KMS-11 (cell line): Measurements from ENCODE around the gene MED15.
"Not testable (repeated sequence)": the region's sequence is repeated elsewhere in the genome, so short reads cannot be mapped to it uniquely, and the experiment has no call there.

Experiments
- H2AFZ ChIP-seq: fragments of 200-600 bp; sonication (generic); 2 replicates; pipeline ENCODE4 v1.6.1; 2016; ENCODE audit warnings: antibody characterized with exemption, mixed run types, low read depth
- H3K27ac ChIP-seq: fragments of 200-600 bp; sonication (generic); 2 replicates; pipeline ENCODE4 v1.6.1; 2016; ENCODE audit warnings: mild to moderate bottlenecking, mixed run types
- H3K27me3 ChIP-seq: fragments of 200-600 bp; sonication (generic); 2 replicates; pipeline ENCODE4 v1.6.1; 2017; ENCODE audit warnings: mild to moderate bottlenecking, low read depth, mixed run types, moderate library complexity; ENCODE audit not compliant: insufficient read depth
- H3K36me3 ChIP-seq: fragments of 200-600 bp; sonication (generic); 2 replicates; pipeline ENCODE4 v1.6.1; 2017; ENCODE audit warnings: mild to moderate bottlenecking, mixed run types; ENCODE audit not compliant: insufficient read depth
- H3K4me1 ChIP-seq: fragments of 200-600 bp; sonication (generic); 2 replicates; pipeline ENCODE4 v1.6.1; 2016; ENCODE audit warnings: mild to moderate bottlenecking, low read depth, mixed run types; ENCODE audit not compliant: poor library complexity, severe bottlenecking
- H3K4me2 ChIP-seq: fragments of 200-600 bp; sonication (generic); 2 replicates; pipeline ENCODE4 v1.7.0; 2016; ENCODE audit warnings: mild to moderate bottlenecking, mixed run types
- H3K4me3 ChIP-seq: fragments of 200-600 bp; sonication (generic); IDR thresholded peaks from 2 replicates; pipeline ENCODE4 v1.6.1; 2017; ENCODE audit warnings: low read depth, low read length, mixed read lengths; ENCODE audit not compliant: insufficient read depth
- H3K79me2 ChIP-seq: fragments of 200-600 bp; sonication (generic); 2 replicates; pipeline ENCODE4 v1.6.1; 2016; ENCODE audit warnings: low read depth, mixed run types; ENCODE audit not compliant: insufficient read depth
- H3K9ac ChIP-seq: fragments of 200-600 bp; sonication (generic); 2 replicates; pipeline ENCODE4 v1.6.1; 2016; ENCODE audit warnings: mild to moderate bottlenecking, mixed run types
- H4K20me1 ChIP-seq: fragments of 200-600 bp; sonication (generic); 2 replicates; pipeline ENCODE4 v1.6.1; 2016; ENCODE audit warnings: mild to moderate bottlenecking, mixed run types; ENCODE audit not compliant: insufficient read depth
- TF ChIP-seq, protein P1 (sequence below): fragments of 200-600 bp; sonication (generic); conservative IDR thresholded peaks from 2 replicates; pipeline ENCODE4 v1.6.1; 2017; ENCODE audit warnings: low read depth, mild to moderate bottlenecking, antibody characterized with exemption, low read length, moderate library complexity, mixed read lengths

The MED15 gene

DNA sequence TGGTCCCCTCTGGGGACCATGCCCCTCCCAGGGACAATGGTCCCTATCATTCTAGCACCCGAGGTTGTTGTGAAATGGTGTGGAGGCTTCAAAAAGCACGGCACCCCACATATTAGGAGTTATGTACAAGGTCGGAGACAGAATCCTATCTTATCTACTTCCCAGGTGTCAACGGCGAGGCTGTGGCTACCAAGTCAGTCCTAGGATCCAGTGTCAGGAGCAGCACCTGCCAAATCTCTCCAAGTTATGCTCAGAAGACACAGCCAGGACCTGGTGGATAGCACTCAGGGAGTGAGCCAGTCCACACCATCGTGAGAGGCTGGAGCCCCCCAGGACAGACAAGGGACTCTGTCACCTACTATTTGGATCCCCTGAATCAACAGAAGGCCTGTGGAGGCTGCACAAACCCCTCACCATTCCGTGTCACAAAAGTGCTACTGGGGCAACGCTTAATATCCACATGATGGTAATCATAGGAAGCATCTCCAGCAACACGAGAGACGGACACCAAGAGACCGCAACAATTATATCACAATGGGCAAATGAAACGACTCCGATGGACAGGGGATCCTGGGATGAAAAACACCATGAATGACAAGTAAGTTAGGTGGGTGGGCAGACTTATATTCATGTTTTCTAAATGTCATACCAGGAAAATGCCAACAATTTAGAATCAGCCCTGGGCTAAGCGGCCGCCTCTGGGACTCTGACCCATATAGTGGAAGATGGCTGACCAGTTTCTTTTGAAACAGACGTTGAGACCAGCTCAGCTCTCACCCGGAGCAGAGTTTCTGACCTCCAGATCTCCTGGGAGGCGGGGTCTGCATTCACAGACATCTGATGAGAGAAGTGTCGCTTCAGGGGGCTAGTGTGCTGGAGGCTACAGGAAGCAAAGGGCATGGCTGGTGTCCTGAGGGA is 108.4 kb downstream of the MED15 start:
- no peak overlapping the region for H3K4me2 ChIP-seq
- H3K9ac ChIP-seq: no peak overlapping the region
- no peak overlapping the region for H3K27ac ChIP-seq
- H3K36me3 ChIP-seq: no peaks in the 10 kb centered on the region
- TF ChIP-seq, protein P1, sequence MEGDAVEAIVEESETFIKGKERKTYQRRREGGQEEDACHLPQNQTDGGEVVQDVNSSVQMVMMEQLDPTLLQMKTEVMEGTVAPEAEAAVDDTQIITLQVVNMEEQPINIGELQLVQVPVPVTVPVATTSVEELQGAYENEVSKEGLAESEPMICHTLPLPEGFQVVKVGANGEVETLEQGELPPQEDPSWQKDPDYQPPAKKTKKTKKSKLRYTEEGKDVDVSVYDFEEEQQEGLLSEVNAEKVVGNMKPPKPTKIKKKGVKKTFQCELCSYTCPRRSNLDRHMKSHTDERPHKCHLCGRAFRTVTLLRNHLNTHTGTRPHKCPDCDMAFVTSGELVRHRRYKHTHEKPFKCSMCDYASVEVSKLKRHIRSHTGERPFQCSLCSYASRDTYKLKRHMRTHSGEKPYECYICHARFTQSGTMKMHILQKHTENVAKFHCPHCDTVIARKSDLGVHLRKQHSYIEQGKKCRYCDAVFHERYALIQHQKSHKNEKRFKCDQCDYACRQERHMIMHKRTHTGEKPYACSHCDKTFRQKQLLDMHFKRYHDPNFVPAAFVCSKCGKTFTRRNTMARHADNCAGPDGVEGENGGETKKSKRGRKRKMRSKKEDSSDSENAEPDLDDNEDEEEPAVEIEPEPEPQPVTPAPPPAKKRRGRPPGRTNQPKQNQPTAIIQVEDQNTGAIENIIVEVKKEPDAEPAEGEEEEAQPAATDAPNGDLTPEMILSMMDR: no peak
- no peaks in the 10 kb centered on the region for H4K20me1 ChIP-seq
- H3K79me2 ChIP-seq: no peaks in the 10 kb centered on the region
- no peaks in the 10 kb centered on the region for H3K4me1 ChIP-seq
- H3K4me3 ChIP-seq: no peak overlapping the region
- H2AFZ ChIP-seq: no peak overlapping the region
- H3K27me3 ChIP-seq: no peaks in the 10 kb centered on the region

DNA sequence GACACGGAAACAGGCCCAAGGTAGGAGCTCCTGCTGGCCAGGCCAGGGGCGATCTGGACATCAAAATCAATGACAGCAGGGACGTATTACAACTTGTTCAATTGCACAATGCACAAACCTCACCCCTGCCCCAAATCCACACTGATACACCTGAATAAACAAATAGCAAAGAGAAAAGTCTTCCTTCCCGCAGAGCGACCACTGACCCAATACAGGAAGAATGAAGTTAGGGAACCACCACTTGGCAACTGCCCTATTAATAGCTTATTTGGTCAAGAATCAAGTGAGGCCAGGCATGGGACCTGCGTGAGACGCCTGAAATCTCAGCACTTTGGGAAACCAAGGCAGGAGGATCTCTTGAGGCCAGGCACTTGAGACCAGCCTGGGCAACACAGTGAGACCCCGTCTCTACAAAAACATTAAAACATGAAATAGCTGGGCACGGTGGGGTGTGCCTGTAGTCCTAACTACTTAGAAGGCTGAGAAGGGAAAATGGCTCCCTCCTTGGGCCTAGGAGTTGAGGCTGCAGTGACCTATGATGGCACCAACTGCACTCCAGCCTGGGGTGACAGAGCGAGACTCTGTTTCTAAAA is 109.1 kb downstream of the MED15 start:
- Histone ChIP-seq H4K20me1 (no peaks in the 10 kb centered on the region), H3K36me3 (no peaks in the 10 kb centered on the region), H2AFZ (no peak overlapping the region), H3K9ac (no peak overlapping the region), H3K27ac (no peak overlapping the region), H3K79me2 (no peaks in the 10 kb centered on the region), H3K27me3 (no peaks in the 10 kb centered on the region), H3K4me1 (no peaks in the 10 kb centered on the region), H3K4me3 (no peak overlapping the region), H3K4me2 (no peak overlapping the region)
- TF ChIP-seq, protein P1: no peak

DNA sequence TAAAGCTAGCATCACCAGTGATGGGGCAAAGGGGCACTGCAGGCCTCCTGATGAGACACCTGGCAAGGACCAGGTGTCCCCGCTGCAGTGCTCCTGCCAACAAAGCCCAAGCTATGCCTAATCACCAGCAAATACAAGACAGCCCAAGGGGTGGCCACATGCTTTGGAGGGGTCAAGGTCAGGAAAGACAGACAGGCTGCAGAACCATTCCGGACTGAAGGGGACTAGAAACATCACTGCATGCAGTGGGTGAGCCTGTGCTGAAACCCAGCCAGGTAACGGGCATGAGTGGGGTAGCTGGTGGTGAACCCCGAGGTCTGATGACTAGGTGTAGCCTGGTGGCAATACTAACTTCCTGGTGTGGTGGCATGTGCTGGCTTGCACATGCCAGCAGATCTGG is 111.1 kb downstream of the MED15 start:
- Histone ChIP-seq H3K27ac (no peak overlapping the region), H3K79me2 (no peaks in the 10 kb centered on the region), H3K4me2 (no peak overlapping the region), H4K20me1 (no peaks in the 10 kb centered on the region), H3K27me3 (no peaks in the 10 kb centered on the region), H3K4me1 (no peaks in the 10 kb centered on the region), H3K36me3 (no peaks in the 10 kb centered on the region), H3K4me3 (no peak overlapping the region), H2AFZ (no peak overlapping the region), H3K9ac (no peak overlapping the region)
- TF ChIP-seq, protein P1: no peak

DNA sequence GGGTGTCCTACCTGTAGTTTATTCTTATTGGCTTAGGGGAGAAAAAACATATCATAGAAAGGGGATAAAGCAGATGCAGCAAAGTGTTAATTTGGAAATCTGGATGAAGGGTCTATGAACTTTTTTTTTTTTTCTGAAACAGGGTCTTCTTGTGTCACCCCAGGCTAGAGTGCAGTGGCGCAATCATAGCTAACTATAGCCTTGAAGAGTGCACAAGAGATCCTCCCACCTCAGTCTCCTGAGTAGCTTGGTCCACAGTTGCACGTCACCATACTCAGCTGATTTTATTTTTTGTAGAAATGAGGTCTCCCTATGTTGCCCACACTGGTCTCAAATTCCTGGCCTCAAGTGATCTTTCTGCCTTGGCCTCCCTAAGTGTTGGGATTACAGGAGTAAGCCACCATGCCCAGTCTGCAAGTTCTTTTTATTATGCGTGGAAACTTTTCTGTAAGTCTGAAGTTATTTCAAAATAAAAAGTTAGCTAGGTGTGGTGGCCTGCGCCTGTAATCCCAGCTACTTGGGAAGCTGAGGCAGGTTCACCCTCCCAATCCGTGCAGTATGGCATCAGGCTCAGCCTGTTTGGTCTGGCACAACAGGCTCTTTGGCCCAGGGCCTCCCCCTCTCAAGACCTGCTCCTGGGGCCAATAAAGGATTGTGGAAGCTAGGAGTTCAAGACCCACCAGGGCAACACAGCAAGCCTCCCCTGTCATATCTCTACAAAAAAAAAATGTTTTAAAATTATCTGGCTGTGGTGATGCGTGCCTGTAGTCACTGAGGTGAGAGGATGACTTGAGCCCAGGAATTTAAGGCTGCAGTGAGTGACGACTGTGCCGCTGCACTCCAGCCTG is 111.9 kb downstream of the MED15 start:
- H3K36me3 ChIP-seq: no peaks in the 10 kb centered on the region
- TF ChIP-seq, protein P1: no peak

DNA sequence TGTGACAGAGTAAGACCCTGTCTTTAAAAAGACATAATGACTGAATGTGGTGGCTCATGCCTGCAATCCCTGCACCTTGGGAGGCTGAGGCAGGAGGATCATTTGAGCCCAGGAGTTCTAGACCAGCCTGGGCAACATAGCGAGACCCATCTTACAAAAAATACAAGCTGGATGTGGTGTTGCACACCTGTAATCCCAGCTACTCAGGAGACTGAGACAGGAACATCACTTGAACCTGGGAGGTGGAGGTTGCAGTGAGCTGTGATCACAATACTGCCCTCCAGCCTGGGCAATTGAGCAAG is 112.4 kb downstream of the MED15 start:
- not testable (repeated sequence) for H2AFZ ChIP-seq, H3K27me3 ChIP-seq, H3K27ac ChIP-seq, H3K4me2 ChIP-seq, H3K36me3 ChIP-seq, H4K20me1 ChIP-seq, H3K79me2 ChIP-seq, H3K4me3 ChIP-seq, H3K9ac ChIP-seq, H3K4me1 ChIP-seq

More for the DNA sequence above, 111.9 kb downstream of the MED15 start:
- H3K4me2 ChIP-seq: no peak overlapping the region
- H3K79me2 ChIP-seq: no peaks in the 10 kb centered on the region
- no peaks in the 10 kb centered on the region for H3K4me1 ChIP-seq
- no peaks in the 10 kb centered on the region for H3K27me3 ChIP-seq
- no peak overlapping the region for H3K4me3 ChIP-seq
- H2AFZ ChIP-seq: no peak overlapping the region
- H4K20me1 ChIP-seq: no peaks in the 10 kb centered on the region
- H3K9ac ChIP-seq: no peak overlapping the region
- no peak overlapping the region for H3K27ac ChIP-seq
